Measurements from ENCODE around the gene KSR1.
"Not testable (repeated sequence)": the region's sequence is repeated elsewhere in the genome, so short reads cannot be mapped to it uniquely, and the experiment has no call there.

Gene KSR1

DNA sequence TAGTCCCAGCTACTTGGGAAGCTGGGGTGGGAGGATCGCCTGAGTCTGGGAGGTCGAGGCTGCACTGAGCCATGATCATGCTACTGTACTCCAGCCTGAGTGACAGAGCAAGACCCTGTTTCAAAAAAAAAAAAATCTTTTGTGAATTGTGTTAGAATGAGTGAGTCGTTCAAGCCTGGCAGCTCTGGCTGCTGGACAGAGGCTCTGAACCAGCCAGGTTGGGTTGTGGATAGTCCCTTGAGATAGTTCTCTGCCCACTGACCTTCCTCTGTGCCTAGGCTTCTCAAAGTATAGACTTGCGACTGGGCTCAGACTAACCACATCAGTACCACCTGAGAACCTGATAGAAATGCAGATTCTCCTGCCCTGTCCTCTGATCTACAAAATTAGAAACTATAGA is 2.2 kb upstream of the KSR1 start:
- DNase-seq (ENCODE audit: low read depth, low spot score) = no peak

DNA sequence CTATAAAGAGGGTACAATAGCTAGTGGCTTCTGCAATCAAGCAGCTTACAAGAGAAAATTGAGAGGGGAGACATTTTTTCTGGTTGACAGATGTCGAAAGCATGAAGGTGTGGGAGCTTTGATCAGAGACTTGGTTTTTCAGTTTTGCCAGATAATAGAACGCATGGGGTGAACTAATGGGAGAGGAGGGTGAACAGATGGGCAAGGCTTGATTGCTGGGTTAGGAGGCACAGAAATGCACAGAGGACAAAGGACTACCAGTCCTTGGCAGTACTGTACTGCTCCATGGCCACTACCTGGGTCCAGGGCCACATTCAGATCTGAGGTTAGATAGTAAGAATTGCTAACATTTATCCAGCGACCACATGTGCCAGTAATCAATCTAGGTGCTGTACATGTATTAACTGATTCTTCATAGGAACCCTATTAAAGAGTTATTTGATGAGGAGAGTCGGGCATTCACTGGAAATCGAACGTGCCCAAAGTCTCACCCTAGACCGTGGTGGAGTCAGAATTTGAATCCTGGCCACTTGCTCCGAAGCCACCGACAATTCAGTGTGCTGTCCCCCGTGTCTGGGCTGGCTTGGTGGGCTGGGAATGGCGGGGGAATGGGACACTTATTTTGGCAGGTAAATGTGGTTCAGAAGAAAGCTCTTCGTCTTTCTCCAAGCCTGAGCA is 873 bp upstream of the KSR1 start:
- DNase-seq (ENCODE audit: low read depth, low spot score) = no peak

DNA sequence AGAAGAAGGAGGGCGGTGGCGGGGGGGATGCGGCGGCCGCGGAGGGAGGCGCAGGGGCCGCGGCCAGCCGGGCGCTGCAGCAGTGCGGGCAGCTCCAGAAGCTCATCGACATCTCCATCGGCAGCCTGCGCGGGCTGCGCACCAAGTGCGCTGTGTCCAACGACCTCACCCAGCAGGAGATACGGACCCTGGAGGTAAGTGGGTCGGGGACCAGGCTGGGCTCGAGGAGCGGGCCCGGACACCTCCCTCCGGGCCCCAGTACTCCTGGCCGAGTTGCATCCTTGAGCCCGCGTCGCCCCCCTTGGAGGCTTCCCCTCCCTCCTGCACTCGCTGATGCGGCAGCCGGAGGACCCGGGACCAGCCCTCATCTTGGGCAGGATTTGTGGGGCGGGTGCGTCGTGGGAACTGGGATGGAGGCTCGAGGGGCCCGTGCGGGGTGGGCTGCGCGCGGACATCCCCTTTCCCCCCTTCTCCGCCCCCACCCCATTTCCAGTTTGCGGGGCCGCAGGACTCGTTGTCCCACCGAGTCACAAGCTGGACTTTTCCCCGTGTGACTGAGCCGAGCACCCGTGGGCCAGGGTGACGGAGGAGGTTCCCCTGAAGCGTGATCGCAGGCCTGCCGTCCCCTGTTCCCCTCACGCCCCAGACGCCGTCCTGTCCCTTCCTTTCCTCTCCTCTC is 572 bp downstream of the KSR1 start:
- peak; percentile 70 for DNase-seq (ENCODE audit: low read depth, low spot score)

DNA sequence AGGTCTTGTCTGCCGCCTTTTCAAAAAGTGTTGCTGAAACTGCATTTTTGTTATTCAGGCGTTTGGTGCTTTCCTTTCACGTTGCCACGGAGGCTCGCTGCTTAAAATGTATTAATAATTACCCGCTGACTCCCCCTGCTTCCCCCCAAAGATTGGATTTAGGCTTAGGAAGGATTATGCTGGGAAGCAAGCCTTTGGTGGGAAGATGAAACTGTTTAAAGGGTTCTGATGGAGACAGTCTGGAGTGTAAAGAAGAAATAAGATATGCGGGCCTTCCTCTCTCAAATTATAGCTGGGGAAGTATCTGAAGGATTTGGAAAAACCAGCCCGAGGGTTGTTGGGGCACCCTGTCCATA is 1.1 kb downstream of the KSR1 start:
- DNase-seq (ENCODE audit: low read depth, low spot score) = no peak

DNA sequence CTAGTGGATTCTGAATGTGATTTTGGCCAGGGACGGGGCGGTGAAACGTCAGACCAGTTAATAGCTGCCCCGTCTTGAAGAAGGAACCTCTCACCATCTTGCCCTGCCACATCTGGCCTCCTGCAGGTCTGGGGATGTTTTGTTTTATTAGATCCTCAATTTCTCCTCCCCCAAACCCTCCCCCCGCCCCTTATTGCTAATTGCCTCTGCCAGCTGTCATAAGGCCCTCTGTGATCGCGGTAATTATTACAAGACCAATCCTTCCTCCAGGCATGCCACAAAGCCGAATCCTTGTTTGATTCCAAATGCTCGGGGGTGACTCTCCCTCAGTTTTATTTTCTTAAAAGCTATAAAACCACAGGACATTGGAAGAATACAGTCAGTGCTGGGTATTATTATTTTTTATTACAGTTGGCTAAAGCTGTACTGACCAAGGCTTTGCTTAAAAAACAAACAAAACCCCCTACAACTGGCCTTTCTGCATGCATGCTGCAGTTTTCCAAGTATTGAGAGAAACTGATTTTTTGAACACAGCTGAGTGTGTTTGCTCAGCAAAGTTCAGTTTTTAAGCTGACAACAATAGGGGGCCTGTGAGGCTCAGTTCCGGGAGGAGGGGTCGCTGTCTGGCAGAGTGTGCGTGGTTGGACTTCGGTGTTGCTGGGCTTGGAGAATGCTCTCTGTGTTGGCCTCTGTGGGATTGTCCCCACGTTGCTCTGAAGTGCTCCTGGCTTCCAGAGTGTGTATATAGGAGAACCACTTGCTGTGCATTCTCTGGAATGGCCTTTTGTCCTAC is 1.7 kb downstream of the KSR1 start:
- peak; percentile 64 for DNase-seq (ENCODE audit: low read depth, low spot score)

DNA sequence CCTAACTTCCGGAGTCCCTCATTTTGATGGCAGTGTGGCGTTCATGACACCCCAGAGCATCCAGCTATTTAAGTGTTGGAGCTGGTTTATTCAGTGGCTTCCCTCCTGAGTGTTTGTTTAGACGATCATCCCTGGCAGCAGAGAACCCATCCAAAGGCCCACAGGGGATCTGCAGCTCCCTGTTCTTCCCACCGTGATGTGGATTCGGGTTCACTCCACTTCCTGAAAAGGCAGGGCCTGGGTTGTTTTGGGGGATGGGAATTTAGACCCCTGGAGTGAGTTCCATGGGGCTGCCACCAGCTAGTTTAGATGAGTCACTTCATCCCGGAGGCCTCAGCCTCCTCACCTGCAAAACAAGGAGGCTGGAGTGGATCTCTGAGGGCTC is 2.3 kb downstream of the KSR1 start:
- DNase-seq (ENCODE audit: low read depth, low spot score) = peak; percentile 55

DNA sequence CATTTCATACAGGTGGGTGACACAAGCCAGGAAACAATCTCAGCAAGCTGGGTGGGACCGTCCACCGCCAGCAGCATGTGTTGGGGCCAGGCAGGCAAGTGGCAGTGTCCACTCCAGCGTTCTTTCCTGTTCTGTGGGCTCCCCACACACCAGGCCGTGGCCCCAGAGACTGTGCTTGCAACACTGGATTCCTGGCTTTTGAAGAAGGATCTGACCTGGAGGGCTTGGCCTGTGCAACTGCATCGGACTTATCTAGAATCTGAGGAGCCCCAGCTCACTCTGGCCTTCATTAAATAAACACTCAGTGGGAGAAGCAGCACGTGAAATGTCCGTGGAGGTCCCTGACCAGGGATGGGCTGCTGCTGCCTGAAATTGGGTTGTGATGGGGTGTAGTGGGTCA is 3.2 kb downstream of the KSR1 start:
- DNase-seq (ENCODE audit: low read depth, low spot score) = no peak

DNA sequence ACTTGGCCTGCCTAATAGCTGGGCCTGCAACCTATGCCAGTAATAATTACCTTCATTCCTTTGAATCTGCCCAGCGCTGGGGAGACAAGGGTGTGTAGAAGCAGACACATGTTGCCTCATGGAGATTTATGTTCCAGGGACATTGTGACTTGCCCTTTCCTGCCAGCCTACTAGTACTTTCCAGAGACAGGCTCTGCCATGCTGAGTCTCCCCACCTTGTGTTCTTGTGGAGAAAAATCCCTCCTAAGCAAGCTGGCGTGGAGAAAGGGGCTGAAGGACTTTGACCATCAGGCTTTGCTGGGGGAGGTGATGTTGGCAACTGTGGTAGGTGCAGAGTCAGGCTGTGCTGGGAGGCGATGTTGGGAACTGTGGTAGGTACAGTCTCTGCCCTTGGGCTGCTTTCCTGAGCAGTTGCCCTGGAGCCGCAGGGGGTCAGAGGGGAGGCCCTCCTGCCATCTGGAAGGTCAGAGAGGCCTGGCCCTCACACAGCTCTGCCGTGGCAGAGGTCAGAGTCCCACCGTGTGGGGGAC is 4.0 kb downstream of the KSR1 start:
- no peak for DNase-seq (ENCODE audit: low read depth, low spot score)

DNA sequence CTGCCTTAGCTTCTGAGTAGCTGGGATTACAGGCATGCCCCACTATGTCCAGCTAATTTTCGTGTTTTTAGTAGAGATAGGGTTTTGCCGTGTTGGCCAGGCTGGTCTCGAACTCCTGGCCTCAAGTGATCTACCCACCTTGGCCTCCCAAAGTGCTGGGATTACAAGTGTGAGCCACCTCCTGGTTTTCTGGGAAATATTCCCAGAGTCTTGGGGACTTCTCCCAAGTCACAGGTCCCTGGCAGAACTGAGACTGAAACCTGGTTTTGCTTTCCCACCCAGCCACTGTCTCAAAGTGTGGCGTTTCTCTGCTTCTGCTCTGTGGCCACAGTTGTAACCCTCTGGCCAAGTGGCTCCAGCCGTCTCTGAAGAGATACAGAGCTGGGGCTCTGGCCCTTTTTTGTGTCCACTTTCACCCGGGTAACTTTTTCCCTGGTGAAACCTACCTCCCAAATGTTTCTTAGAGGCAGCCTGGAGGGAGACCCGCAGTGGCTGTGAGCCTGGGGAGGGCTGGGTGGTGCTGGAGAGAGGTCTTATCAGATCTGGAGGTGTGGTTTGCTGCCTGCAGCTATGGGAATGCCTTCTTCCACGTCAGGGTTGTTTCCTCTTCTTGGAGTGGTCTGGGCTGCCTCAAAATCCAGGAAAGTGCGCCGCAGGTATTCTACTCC is 5.1 kb downstream of the KSR1 start:
- DNase-seq (ENCODE audit: low read depth, low spot score) = peak; percentile 90

DNA sequence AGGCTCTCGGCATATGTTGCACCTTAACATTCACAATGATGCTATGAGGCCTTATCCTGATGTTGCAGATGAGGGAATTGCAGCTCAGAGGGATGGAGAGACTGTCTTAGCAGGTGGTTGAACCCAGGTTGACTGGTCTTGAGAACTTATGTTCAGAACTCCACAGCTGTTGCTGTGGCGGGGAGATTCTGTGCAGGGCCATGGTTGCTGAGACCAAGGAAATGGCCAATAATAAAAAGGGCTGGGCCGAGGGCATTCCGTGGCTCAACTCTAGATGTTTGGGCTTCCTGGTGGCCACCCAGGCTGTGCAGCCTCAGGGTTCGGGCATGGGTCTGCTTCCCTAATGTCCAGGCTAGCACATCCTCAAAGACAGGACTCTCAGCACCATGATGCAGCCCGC is 5.9 kb downstream of the KSR1 start:
- DNase-seq (ENCODE audit: low read depth, low spot score) = no peak

DNA sequence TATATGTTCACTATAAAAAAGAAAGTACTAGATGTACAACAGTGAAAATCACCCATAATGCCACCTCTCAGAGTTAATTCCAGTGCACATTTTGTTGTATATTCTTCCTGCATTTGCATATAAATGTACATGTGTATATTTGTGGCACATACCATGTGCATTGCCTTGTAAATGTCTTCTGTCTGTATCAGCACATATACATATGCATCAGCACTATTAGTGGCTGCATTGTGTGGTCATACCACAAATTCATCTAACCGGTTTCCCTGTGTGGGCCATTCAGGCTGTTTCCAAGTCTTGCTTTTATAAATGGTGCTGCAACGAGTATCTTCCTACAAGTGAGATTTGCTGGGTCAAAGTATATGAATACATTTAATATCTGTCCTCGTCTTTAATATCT is 6.5 kb downstream of the KSR1 start:
- no peak for DNase-seq (ENCODE audit: low read depth, low spot score)

DNA sequence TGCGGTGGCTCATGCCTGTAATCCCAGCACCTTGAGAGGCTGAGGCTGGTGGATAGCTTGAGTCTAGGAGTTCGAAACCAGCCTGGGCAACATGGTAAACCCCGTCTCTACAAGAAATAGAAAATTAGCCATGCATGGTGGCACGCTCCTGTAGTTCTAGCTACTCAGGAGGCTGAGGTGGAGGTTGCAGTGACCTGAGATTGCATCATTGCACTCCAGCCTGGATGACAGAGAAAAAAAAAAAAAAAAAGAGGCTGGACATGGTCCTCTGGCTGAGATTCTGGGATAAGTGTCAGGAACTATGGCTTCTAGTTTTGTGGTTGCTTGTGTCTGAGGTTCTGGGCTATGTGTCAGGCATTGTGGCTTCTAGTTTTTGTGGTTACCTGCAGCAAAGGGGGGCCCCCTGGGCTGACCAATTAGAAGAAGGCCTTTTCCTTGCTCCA is 7.0 kb downstream of the KSR1 start:
- no peak for DNase-seq (ENCODE audit: low read depth, low spot score)

DNA sequence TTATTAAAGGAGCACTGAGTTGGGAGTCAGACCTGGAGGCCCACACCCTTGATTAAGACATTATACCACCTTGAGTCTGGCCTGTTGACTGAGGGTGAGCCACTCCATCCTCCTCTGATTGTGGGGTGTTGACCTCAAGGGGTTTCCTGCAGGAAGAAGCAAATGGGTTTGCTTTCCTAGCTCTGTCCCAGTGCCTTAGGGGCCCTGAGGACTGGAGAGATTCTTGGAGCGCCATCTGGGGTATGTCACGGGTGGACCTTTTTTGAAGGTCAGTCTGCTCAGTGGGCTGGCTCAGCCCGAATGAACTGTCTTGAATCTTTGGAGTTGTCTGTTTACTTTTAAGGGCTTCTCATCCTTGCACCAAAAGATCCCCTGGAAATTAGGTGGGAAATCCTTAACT is 7.8 kb downstream of the KSR1 start:
- DNase-seq (ENCODE audit: low read depth, low spot score) = not testable (repeated sequence)

DNA sequence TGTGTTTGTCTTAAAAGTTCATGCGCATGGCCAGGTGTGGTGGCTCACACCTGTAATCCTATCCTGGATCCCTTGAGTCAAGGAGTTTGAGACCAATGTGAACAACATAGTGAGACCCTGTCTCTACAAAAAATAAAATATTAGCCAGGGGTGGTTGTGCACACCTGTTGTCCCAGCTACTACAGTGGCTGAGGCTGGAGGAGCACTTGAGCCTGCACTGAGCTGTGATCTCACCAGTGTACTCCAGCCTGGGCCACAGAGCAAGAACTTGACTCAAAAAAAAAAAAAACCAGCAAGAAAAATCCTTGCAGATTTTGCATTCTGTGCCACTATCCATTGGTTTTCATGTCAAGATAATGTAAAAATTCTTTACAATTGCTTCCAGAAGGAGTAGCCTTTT is 8.2 kb downstream of the KSR1 start:
- DNase-seq (ENCODE audit: low read depth, low spot score) = no peak

DNA sequence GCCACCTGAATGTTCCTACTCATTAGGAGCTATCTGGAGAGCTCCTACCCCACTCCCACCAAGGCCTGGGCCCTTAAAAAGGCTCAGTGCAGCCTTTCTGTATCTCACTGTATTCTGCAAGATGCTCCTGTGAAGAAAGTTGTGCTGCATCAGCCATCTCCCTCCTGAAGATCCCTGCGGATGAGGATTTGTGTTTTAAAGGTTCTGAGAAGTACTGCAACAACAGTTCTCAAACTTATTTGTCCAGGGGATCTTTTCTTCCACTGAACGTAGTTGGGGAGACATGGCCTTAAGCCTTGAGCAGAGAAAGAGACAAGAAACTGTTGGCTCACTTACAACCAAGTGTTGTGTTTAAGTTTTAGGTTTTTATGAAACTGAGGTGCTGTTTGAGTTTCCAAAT is 9.6 kb downstream of the KSR1 start:
- not testable (repeated sequence) for DNase-seq (ENCODE audit: low read depth, low spot score)

DNA sequence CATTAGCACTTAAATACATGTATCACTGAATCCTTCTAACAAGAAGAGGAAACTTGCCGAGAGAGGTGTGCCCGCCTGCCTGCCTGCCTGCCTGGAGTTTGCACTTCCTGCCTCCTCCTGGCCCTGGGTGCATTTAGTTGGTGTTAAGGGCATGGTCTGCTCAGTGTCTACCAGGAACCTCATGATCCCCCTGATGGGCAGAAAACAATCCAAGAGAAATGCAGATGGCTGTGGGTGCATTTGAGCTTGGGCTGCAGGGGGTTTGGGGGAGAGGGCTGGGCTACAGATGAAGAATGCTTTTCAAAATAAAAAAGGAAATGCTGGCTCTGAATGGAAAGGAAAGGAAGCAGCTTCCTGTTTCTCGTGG is 10.1 kb downstream of the KSR1 start:
- no peak for DNase-seq (ENCODE audit: low read depth, low spot score)

DNA sequence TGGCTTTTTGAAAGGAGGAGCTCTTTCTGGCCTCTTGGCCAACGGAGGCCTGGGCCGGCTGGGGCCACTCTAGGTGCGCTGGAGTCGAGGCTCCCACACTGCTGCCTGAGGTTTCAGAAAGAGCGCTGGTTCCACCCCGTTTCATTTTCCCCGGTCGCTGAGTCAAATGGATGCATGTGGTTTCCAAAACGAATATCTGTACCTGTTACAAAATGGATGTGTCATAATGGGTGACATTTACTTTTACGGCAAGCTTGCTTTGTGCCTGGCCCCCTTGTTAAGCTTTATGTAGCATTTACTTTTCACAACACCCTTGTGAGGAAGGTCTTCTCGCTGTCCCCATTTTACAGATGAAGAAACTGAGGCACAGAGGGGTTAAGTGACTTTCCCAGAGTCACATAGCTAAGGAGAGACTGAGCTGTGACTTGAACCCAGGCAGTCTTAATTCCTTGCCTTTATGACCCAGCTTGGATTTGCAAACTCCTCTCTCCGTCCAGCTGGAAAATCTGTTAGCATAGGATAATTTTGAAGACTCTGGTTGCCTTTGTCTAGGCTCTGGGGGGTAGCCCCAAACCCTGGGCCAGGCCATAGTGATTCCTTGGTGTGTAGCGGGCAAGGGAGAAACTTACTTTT is 10.6 kb downstream of the KSR1 start:
- no peak for DNase-seq (ENCODE audit: low read depth, low spot score)

DNA sequence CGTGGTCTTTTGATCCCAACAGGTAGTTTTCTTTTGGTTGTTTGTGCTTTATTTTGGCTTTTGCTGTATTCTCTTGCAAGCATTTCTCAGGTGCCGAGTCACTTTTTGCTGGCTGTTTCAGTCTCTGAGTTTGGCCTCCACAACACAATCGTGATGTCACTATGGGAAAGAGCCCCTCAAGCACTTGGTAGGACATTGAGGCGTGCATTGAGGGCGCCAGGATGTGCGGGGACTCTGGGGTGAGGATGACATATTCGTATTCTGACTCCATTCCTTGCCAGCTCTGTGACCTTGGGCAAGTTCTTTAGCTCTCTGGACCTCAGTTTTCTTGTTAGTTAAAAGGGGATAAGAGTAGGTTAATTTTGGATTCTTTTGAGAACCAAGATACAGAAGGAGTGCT is 13.0 kb downstream of the KSR1 start:
- DNase-seq (ENCODE audit: low read depth, low spot score) = no peak

DNA sequence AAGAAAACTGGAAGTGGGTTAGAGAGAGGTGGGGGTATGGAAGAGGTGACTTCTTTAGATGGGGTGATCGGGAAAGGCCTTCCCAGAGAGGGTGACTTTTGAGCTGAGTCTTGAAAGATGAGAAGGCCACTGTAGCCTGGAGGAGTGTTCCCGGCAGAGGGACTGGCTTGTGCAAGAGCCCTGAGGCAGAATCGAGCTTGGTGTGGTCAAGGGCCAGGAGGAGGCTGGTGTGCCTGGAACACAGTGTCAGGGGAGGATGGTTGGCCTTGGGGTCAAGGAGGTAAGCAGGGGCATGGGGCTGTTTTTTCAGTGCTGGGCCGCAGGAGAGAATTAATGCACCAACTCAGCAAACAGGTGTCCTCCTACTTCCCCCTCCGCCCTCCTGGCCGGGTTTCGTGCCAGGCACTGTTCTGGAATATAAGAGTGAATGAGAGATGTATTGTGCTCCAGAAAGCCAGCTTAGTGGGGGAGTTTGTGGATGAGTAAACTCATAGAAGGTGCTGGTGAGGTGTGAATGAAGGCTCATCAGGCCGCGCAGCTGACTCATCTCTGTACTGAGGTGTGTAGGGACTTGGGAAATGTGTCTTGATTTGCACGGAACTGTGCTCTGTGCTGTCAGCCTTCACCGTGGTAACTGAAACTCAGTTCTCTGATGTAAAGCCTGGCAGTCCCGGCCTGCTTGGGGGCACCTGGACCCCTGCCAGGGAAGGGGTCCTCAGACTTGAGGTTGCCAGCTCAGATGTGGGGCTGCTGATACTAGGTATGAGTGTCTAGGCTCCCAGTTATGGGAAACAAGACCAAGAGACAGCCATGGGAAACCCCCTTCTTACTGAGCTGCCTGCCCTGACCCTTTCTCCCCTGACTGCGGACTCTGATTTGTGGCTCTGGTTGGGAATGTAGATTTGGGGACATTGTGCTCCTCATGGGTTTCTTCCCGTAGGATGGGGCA is 15.3 kb downstream of the KSR1 start:
- peak; percentile 65 for DNase-seq (ENCODE audit: low read depth, low spot score)

DNA sequence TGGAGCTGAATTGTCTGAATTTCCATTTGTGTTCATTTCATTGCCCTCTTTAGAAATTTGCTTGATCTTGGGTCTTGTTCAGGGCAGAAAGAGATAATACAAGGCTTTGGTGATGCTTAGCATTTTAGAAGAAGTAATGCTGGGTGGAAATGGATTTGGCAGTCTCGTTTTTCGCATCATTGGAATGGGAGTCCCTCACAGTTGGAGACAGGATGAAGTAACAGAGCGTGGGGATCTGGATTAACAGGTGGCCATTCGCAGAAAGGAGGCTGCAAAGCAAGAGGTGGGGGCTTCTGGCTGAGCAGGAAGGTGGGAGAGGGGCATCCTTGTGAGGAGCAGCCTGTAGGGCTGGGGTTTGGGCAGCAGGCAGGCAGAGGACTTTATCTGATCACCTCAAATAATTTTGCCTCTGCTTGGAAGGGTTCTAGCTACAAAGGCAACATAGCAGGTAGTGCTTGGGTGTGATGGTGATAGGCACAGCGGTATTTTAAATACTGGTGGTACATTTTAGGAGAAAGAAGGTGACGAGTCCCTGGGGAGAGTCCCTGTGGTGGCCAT is 17.0 kb downstream of the KSR1 start:
- DNase-seq (ENCODE audit: low read depth, low spot score) = no peak

All from ELF-1 (cell line).